ENCODE measurements around the gene AOC2. TPM values are rescaled to one million over a fixed set of nuclear protein-coding genes. Genes with fewer than 3 reads are reported as not detected.
"Not testable (repeated sequence)": the region's sequence is repeated elsewhere in the genome, so short reads cannot be mapped to it uniquely, and the experiment has no call there.

AOC2 gene
- total RNA-seq, 1 donor from 2014 or later, result 6.2 TPM

- no peak for TF ChIP-seq CTCF (IDR thresholded peaks at IDR 0.05; ENCODE audit: unreplicated experiment)
- Mint-ChIP-seq H3K9me3 (ENCODE audit: unreplicated experiment) (no peaks in the 10 kb centered on the region), H3K4me3 (ENCODE audit: unreplicated experiment) (no peak overlapping the region), H3K27me3 (ENCODE audit: unreplicated experiment) (peaks cover 6% of the 10 kb centered on the region), H3K4me1 (ENCODE audit: unreplicated experiment) (peaks cover 19% of the 10 kb centered on the region), H3K36me3 (ENCODE audit: low read depth, unreplicated experiment) (no peaks in the 10 kb centered on the region), H3K27ac (ENCODE audit: unreplicated experiment) (no peak overlapping the region)
- no peak for DNase-seq (ENCODE audit: low spot score)
These were observed 53.9 kb downstream of the AOC2 start for GRCh38 chr17:42898147-42898811.

- not testable (repeated sequence) for H3K4me1 Mint-ChIP-seq (ENCODE audit: unreplicated experiment); H3K4me3 Mint-ChIP-seq (ENCODE audit: unreplicated experiment); H3K36me3 Mint-ChIP-seq (ENCODE audit: low read depth, unreplicated experiment); H3K27ac Mint-ChIP-seq (ENCODE audit: unreplicated experiment); DNase-seq (ENCODE audit: low spot score); H3K9me3 Mint-ChIP-seq (ENCODE audit: unreplicated experiment); H3K27me3 Mint-ChIP-seq (ENCODE audit: unreplicated experiment)
These were observed 55.6 kb downstream of the AOC2 start for GRCh38 chr17:42899981-42900380.

Small RNAs within 50 kb of the gene (microRNA-seq; reads per million reads assigned to microRNA genes)
- gene MIR6781 (ENCODE audit: unreplicated experiment), result 1.5 reads per million, percentile 22 among the genes with 10 or more reads in this experiment

Other genes with a start within 250 kb of the AOC2 start
- 92.1 TPM for gene RETREG3, start 235.2 kb upstream of the AOC2 start, total RNA-seq (ENCODE audit: unreplicated experiment)
- gene TUBG1, start 234.9 kb upstream of the AOC2 start, total RNA-seq (ENCODE audit: unreplicated experiment), result 54.5 TPM
- gene TUBG2, start 185.3 kb upstream of the AOC2 start, total RNA-seq (ENCODE audit: unreplicated experiment), result 19.7 TPM
- gene PLEKHH3, start 167.6 kb upstream of the AOC2 start, total RNA-seq (ENCODE audit: unreplicated experiment), result 25.2 TPM
- gene CCR10, start 162.7 kb upstream of the AOC2 start, total RNA-seq (ENCODE audit: unreplicated experiment), result 1.2 TPM
- 8.9 TPM for gene CNTNAP1, start 162.0 kb upstream of the AOC2 start, total RNA-seq (ENCODE audit: unreplicated experiment)
- 31.7 TPM for gene EZH1, start 99.5 kb upstream of the AOC2 start, total RNA-seq (ENCODE audit: unreplicated experiment)
- 630 TPM for gene RAMP2, start 83.4 kb upstream of the AOC2 start, total RNA-seq (ENCODE audit: unreplicated experiment)
- gene VPS25, start 71.1 kb upstream of the AOC2 start, total RNA-seq (ENCODE audit: unreplicated experiment), result 39.4 TPM
- 8.9 TPM for gene WNK4, start 64.0 kb upstream of the AOC2 start, total RNA-seq (ENCODE audit: unreplicated experiment)
- 60.3 TPM for gene COA3, start 45.9 kb upstream of the AOC2 start, total RNA-seq (ENCODE audit: unreplicated experiment)
- gene CNTD1, start 45.7 kb upstream of the AOC2 start, total RNA-seq (ENCODE audit: unreplicated experiment), result 0.59 TPM
- 66.4 TPM for gene BECN1, start 20.3 kb upstream of the AOC2 start, total RNA-seq (ENCODE audit: unreplicated experiment)
- 128 TPM for gene PSME3, start 11.2 kb upstream of the AOC2 start, total RNA-seq (ENCODE audit: unreplicated experiment)
- gene AOC3, start 6.6 kb downstream of the AOC2 start, total RNA-seq (ENCODE audit: unreplicated experiment), result 36.5 TPM
- gene G6PC1, start 56.2 kb downstream of the AOC2 start, total RNA-seq (ENCODE audit: unreplicated experiment), result not detected
- gene AARSD1, start 119.9 kb downstream of the AOC2 start, total RNA-seq (ENCODE audit: unreplicated experiment), result 39.6 TPM
- 1.5 TPM for gene PTGES3L, start 135.5 kb downstream of the AOC2 start, total RNA-seq (ENCODE audit: unreplicated experiment)
- gene RUNDC1, start 136.0 kb downstream of the AOC2 start, total RNA-seq (ENCODE audit: unreplicated experiment), result 12.2 TPM
- gene RPL27, start 153.8 kb downstream of the AOC2 start, total RNA-seq (ENCODE audit: unreplicated experiment), result 1,237 TPM
- gene IFI35, start 162.2 kb downstream of the AOC2 start, total RNA-seq (ENCODE audit: unreplicated experiment), result 4.2 TPM
- 460 TPM for gene VAT1, start 177.8 kb downstream of the AOC2 start, total RNA-seq (ENCODE audit: unreplicated experiment)
- gene RND2, start 180.7 kb downstream of the AOC2 start, total RNA-seq (ENCODE audit: unreplicated experiment), result 5.9 TPM